ENCODE measurements around the gene RMDN2.

Gene RMDN2

DNA sequence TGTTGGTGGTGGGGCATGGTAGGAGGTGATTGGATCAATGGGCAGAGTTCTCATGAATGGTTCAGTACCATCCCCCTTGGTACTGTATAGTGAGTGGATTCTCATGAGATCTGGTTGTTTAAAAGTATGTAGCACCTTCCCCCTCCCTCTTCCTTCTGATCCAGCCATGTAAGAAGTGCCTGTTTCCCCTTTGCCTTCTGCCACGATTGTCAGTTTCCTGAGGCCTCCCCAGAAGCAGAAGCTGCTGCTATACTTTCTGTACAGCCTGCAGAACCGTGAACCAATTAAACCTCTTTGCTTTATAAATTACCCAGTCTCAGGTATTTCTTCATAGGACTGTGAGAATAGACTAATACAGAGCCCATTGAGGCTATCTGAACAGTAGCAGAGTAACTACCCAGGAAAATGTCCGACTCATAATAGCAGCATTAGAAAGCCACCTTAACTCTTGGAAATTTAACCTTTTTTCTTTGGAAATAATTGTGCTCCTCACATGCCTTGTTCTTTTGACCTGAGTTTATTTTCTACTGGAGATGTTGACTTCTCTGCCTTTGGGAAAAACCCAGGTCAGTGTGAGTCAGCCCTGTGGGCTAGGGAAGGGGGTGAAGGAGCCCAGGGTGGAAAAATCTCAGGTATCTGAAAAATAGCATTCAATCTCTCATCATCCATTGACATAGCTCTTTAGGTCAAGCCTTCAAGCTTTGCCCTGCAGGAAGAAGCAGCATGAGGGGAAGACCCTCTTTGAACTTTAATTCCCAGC lies 132.7 kb downstream of the RMDN2 start:
- no peak for DNase-seq

- no peak for DNase-seq
Measured at GRCh38 chr2:38060236-38061018, 135.3 kb downstream of the RMDN2 start.

GRCh38 chr2:38064801-38065501 lies 139.9 kb downstream of the RMDN2 start:
- no peak for DNase-seq

DNA sequence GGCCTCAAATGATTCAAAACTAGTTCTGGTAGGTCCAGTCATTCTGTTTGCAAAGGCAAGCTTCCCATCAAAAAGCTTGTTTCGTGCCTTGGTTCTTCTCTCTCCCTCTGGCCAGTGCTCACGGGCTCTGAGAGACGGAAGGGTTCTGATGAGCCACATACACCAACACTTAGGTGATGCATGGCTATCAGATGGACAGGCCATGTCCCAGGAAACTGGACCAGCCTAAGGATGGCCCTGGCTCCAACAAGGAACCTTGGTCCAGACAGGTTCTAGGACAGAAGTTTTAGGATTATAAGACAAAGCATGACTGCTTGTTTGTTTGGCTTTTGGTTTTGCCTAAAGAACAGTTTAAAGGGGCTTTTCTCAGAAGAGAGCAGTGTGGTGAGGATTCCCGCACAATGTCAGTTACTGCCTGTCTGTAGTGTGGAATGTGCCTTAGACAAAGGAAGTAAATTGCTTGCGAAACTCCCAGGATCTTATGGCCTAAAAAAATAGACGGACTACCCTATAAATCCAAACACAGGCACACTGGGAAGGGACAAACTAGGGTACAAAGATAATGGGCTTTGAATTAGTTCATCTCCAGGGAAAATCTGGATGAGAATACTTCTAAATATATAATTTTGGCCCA lies 140.5 kb downstream of the RMDN2 start:
- DNase-seq: no peak

GRCh38 chr2:38066421-38067115 lies 141.5 kb downstream of the RMDN2 start:
- no peak for DNase-seq

Measured in DMS79 treated with DMSO at 0.1 percent for 48 hours (cell line).